ENCODE data around the gene IQSEC2.

DNA sequence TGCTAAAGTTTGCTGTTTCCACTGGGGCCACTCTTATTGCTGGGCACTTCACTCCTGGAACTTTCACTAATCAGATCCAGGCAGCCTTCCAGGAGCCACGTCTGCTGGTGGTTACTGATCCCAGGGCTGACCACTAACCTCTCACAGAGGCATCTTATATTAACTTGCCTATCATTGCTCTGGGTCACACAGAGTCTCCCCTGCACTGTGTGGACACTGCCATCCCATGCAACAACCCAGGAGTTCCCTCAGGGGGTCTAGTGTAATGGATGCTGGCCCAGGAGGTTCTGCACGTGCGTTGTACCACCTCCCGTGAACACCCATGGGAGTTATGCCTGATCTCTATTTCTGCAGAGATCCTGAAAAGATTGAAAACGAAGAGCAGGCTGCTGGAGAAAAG is 41.8 kb upstream of the IQSEC2 start:
- TF ChIP-seq CTCF (IDR thresholded peaks at IDR 0.05) (no peak), POLR2A (IDR thresholded peaks at IDR 0.05) (no peak)

Measured in heart left ventricle (tissue), 13 donors.